CD4-positive, alpha-beta T cell treated with Interleukin-6 at 100 ng/mL for 8 hours (primary cell): ENCODE measurements around the gene OPN3.

Experiments used
- DNase-seq: peaks from one replicate; pipeline ENCODE4 v3.0.0-alpha.2; 2020; ENCODE audit warnings: mixed read lengths, low spot score

The OPN3 gene

DNA sequence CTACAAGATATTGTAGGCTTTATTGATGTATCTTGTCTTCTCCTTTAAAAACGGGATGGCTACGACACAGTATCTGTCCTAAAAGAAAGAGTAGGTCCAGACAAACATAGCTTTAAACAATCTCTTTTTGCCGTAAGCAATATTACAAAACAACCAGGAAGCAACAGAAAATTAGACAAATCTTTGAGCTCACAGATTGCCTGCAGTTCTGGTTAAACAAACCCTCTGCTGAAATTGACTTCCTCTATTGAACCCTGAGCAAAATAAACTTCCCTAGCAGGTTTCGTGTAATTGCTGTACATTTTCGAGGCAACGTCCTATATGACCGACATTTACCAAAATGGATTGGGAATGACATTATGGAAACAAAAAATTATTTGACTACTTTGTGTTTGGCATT lies 50.6 kb downstream of the OPN3 start:
- DNase-seq = no peak

DNA sequence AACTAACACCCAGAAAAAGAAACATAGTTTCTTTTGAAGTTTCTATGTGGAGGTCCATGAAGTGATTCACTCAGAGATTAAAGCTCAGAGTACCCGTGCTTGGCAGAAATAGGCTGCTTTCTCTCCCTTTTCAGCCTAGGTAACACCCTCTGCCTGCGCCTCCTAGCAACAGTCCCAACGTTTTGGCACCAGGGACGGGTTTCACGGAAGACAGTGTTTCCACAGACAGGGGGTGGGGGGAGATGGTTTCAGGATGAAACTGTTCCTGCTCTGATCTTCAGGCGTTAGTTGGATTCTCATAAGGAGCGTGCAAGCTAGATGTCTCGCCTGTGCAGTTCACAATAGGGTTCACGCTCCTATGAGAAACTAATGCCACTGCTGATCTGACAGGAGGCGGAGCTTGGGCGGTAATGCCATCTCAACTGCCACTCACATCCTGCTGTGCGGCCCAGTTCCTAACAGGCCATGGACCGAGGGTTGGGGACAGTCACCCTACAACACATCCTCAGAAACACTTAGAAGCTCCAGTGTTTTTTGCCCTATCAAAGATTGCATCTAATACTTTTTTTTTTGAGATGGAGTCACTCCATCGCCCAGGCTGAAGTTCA lies 53.2 kb downstream of the OPN3 start:
- DNase-seq = no peak

DNA sequence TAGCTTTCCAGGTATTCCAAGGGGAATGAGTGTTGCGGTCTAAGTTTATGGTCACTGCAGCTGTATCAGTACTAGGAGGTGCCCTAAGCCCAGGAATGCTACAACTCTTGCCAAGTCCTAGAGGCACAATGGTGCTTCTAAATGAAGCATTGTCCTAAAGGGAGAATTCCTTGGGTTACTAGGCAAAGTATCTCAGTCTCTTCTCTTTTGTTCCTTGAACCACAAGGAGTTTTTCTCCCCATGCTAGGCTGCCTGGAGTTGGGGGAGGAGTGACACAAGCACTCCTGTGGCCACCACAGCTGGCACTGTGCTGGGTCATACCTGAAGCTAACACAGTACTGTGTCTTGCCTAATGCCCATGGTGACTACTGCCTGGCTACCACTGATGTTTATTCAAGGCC lies 57.2 kb downstream of the OPN3 start:
- DNase-seq = no peak

DNA sequence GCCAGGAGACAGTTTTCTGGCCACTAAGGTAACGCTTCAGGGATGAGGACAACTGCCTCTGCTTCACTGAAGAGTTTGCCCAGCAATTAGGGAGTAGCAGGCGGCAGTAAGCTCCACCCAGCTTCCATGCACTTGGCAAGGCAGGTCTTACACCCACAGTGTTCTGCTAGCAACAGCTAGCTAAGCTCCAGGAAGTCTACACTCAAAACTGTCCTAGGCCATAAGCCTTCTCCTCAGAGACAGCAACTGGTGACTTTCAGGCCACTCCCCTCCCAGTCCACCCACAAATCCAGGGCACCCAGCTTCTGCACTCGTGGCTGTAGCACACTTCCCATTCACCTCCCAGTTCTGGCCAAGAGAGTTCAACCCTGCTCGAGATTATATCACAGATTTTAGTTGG lies 60.7 kb downstream of the OPN3 start:
- DNase-seq = no peak

DNA sequence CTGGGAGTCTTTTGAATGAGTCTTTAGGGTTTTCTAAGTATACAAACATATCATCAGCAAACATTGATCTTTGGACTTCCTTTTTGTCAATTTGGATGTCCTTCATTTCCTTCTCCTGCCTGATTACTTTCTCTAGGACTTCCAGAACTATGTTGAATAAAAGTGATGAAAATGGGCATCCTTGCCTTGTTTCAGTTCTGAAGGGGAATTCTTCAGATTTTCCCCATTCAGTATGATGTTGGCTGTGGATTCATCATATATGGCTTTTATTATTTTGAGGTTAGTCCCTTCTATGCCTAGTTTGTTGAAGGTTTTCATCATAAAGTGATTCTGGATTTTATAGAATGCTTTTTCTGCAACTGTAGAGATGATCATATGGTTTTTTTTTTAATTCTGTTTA lies 66.0 kb downstream of the OPN3 start:
- DNase-seq = no peak

DNA sequence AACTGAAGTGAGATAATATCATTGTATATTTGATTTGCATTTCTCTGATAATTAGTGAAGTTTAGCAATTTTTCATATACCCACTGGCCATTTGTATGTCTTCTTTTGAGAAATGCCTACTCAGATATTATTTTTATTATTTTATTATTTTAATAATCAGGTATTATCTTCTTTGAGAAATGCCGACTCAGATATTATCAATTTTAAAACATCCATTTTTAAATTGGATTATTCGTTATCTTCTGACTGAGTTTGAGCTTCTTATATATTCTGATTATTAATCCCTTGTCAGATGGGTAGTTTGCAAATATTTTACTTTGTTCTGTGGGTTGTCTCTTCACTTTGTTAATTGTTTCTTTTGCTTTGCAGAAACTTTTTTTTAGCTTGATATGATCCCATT lies 70.3 kb downstream of the OPN3 start:
- DNase-seq = no peak

DNA sequence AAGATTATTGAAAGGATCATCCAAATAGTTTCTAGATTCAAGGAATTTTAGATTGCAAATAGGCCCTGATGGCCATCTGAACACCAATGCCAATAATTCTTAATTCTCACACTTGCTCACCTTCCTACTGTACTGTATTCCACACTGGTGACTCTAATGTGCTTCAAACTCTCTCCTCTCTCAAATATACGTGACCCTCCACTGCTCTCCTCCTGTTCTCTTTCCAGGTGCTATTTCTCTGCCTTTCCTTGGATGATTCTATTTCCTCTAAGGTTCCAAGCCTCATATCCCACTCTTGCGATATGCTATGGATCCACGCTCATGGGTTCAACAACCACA lies 79.4 kb downstream of the OPN3 start:
- DNase-seq = no peak

DNA sequence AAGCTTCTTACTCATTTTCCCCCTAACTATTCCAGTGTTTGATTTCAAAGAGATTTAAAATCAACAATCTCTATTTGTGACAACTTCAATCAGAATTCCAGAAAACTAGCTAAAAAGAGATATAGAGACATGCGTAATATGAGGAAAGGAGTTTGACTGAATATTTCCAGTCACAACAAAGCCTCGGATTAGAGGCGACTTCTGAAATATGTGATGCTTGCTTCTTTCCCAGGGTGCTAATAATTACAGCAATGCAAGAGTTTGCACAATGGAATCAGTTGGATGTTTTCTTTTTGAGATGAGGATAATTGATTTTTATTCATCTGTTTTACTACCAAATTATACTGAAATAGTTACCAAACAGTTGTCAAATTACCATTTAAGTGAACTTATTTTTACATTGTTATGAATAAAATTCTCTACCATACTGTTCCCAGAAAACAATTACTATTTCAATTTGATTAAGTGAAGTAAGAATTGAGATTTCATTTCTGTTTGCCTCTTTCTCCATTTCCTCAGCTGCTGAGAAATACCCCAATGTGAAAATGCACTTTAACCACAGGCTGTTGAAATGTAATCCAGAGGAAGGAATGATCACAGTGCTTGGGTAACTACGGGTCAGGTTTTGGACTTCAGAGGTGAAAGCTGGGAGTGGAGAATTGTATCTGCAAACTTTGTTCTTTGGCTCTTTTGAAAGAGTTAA lies 79.9 kb downstream of the OPN3 start:
- DNase-seq = no peak

DNA sequence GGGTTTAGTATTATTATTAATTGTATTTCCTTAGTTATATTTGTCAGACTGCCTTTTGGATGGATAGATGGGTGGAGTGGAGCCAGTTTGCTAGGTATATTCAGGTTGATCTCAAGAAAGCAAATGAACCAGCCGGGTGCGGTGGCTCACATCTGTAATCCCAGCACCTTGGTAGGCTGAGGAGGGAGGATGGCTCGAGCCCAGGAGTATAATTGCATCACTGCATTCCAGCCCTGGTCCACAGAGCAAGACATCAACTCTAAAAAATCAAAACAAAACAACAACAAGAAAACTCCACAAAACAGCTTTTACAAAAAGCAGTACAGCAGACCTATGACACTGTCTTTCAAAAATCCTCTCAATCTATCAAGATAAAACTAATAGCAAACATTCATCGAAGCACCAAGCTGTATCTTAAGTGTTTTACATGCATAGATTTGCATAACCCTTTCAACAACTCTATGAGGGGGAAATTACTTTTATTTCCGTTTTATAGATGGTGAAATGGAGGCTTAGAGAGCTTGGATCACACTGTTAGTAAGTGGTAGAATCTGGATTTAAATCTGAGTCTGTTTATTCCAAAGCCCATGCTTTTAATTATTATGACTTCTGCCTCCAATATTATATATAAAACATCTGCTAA lies 82.5 kb downstream of the OPN3 start:
- DNase-seq = no peak

DNA sequence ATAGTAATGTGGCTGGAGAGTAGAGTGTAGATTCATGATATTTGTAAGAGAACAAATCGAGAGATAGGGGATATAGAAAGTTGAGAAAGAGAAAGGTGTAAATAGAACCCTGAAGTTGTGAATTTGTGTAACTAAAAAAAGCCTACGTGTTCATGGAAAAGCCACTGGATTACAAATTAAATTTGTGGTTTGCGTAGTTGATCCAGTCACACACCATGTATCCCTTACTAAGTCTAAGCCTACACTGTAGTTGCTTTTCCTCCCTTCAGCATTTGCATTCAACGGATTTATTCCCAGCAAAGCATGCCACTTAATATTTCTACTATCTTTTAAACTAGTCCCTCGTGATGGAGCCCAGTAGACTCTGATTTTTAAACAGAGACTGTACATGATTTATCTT lies 83.1 kb downstream of the OPN3 start:
- DNase-seq = no peak

DNA sequence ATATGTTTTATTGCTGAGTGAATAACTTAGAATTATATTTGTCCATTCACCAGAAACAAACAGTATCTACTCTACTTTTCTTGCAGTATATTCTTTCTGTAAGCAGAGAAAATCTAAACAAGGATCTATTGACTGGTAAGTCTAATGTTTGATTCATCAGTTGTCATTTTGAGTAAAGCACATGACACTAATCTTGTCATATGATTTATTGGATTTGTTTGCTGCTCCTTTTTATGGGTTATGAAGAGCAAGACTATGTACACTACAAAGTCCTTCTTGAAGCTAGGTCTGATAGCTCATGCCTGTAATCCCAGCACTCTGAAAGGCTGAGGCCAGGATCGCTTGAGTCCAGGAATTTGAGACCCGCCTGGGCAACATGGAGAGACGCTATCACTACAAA lies 84.6 kb downstream of the OPN3 start:
- DNase-seq = no peak

DNA sequence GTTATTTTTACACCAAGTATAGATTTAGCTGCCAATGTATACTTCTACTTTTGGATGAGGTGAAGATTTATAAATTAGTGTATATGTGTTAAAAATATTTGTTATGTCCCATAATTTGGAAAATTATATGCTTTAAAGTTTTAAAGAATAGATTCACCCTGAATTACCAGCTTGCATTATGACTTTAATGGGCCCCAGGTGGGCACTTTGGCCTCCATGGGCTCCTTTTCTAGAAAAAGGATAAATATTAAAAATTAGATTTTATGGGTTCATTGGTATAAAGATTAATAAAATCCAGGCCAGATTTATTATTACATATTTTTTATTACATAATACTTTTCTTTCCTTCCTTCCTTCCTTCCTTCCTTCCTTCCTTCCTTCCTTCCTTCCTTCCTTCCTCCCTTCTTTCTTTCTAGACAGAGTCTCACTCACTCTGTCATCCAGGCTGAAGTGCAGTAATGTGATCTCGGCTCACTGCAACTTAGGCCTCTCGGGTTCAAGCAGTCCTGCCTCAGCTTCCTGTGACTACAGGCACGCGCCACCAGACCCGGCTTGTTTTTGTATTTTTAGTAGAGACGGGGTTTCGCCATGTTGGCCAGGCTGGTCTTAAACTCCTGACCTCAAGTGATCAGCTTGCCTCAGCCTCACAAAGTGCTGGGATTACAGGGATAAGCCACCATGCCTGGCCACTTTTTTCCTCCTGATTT lies 86.1 kb downstream of the OPN3 start:
- no peak for DNase-seq

DNA sequence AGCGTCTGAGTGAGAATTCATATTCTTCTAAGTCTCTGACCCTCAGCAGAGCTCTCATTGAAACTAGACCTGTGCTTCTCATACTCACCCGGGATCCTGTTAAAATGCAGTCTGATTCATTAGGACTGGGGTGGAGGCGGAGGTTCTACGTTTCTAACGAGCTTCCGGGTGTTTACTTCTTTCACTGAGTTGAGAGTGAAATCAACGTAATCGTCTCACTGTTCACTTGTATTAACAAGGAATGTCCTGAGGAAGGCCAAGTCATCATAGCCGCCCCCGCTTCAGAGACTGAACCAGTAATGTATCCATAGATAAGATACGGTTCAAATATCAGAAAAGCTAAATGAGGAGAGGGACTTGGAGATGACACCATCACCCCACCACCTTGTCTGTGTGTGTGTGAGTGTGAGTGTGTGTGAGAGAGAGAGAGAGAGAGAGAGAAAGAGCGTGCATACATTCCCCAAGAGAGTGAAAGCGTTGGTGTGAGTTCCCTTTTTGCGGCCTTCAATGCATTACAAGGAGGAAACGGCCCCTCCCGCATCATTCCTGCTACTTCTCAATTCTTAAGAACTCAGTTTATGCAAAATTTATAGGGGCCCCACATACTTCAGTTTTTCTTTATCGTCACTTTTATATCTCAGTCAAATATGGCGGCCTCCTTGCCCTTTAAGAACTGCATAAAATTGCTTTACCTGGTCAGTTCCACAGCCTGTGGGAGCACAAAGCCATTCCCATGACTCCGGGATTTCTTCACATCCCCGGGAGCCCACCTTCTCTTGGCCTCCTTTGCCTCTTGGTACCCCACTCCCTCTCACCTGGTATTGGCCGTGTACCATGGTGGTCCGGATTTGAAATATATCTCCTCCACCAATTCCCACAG lies 88.2 kb downstream of the OPN3 start:
- peak; percentile 49 for DNase-seq

DNA sequence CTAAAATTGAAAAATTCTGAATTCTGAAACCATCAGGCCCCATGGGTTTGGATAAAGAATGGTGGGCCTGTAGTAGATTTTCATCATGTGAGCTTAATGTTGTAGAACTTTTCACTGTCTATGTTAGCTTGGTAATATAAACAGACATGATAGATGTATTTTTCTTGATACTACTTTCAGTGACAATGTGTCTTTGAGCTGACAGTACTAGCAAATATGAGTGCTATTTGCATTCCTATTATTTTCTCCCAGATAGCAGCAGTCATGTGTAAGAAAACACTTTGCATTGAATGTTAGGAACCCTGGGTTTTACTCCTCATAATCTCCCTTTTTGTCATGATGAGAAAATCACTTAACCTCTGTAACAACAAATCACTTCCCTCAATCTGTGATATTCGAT lies 89.9 kb downstream of the OPN3 start:
- no peak for DNase-seq

DNA sequence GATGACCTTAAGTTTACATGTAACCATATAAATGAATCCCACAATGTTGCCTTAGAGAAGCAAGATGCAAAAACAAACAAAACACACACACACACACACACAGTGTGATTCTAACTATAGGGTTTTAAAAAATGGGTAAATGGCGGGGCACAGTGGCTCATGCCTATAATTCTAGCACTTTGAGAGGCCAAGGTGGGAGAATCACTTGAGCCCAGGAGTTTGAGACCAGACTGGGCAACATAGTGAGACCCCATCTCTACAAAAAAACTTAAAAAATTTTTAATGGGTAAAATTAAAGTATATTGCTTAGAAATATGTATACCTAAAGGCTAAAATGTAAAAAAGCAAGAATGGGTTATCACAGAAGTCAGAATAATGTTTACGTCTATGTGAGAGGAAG lies 92.2 kb downstream of the OPN3 start:
- DNase-seq = no peak
